Lung (tissue), 12 donors: ENCODE data around the gene GFRA3. TPM values are rescaled to one million over a fixed set of nuclear protein-coding genes. Genes with fewer than 3 reads are reported as not detected.

Experiments
- ATAC-seq: fragments of 200-7000 bp; cut with Tn5 transposase; one replicate; pipeline ENCODE4 v1.9.1; 2020; ENCODE audit warnings: moderate number of reproducible peaks; ENCODE audit not compliant: insufficient read depth, low FRiP score
- DNase-seq, 3 donors: peaks; one replicate each; pipeline ENCODE4 v3.0.0-alpha.2; 2013 to 2017
- H3K27ac ChIP-seq, 2 donors: one replicate each; pipeline ENCODE4 v1.5.1; 2013; ENCODE audit warnings: mild to moderate bottlenecking in 2 of 2, moderate library complexity in 2 of 2, control low read depth in 1 of 2, inconsistent platforms in 1 of 2, low read depth in 1 of 2, low read length in 1 of 2
- H3K27me3 ChIP-seq, 3 donors: one replicate each; pipeline ENCODE4 v1.5.1; 2013; ENCODE audit warnings: low read length in 2 of 3; ENCODE audit not compliant: control insufficient read depth in 3 of 3, insufficient read depth in 3 of 3
- H3K36me3 ChIP-seq, 4 donors: one replicate each; pipeline ENCODE4 v1.5.1; 2013; ENCODE audit warnings: low read length in 4 of 4, mild to moderate bottlenecking in 1 of 4, moderate library complexity in 1 of 4; ENCODE audit not compliant: control insufficient read depth in 4 of 4, insufficient read depth in 4 of 4
- H3K4me1 ChIP-seq, 5 donors: one replicate each; pipeline ENCODE4 v1.5.1; 2013; ENCODE audit warnings: low read length in 5 of 5, mild to moderate bottlenecking in 2 of 5, moderate library complexity in 1 of 5; ENCODE audit not compliant: control insufficient read depth in 5 of 5, insufficient read depth in 5 of 5
- H3K4me3 ChIP-seq: one replicate; pipeline ENCODE4 v1.5.1; 2013; ENCODE audit warnings: mild to moderate bottlenecking, control low read depth, moderate library complexity
- H3K9ac ChIP-seq, 2 donors: one replicate each; pipeline ENCODE4 v1.5.1; 2013; ENCODE audit warnings: low read length in 2 of 2, control low read depth in 1 of 2; ENCODE audit not compliant: insufficient read depth in 1 of 2
- H3K9me3 ChIP-seq, 4 donors: one replicate each; pipeline ENCODE4 v1.5.1; 2013; ENCODE audit warnings: low read length in 3 of 4, mild to moderate bottlenecking in 1 of 4, moderate library complexity in 1 of 4; ENCODE audit not compliant: control insufficient read depth in 4 of 4, insufficient read depth in 3 of 4
- WGBS, 2 donors: extraction: QIAGEN DNeasy Blood & Tissue Kit; methylation state at CpG; one replicate each; pipeline ENCODE4 v1.1.7; 2013; 5-methylcytosine and 5-hydroxymethylcytosine counted together
- polyA plus RNA-seq, 2 donors: library from polyadenylated mRNA; stranded (reverse); fragments of 200-250 nt; gene quantifications; one replicate each; pipeline ENCODE4 v1.2.1, GENCODE V29; 2013
- total RNA-seq, 2 donors: library from RNA; depleted of rRNA in 1 of 2; stranded (reverse); fragments of >200 nt in 1 of 2; gene quantifications; one replicate each; pipeline ENCODE4 v1.2.1, GENCODE V29; 2014 to 2021
- TF ChIP-seq, protein P1 (sequence below): IDR thresholded peaks from 2 replicates; pipeline ENCODE4 v1.5.1; 2012; ENCODE audit warnings: mild to moderate bottlenecking; ENCODE audit errors: control extremely low read depth, extremely low read depth
- donor health status: control.
- donor health status: control.
- donor health status: Bipolar disorder and iron deficiency.
- donor health status: healthy.
- donor health status: DM: yes; HTN: yes; CAD: no.

Gene GFRA3
- total and polyA plus RNA-seq, 4 donors = 0.11 to 0.57 (median 0.18) TPM; not detected in 1

GRCh38 chr5:138210985-138211384 is 63.4 kb downstream of the GFRA3 start:
- Histone ChIP-seq H3K4me3 (no peak overlapping the region), H3K9ac (no peak overlapping the region), H3K27ac (no peak overlapping the region), H3K4me1 (peaks cover 0 to 7% (median 4%) of the 10 kb centered on the region in 5 donors), H3K9me3 (no peaks in the 10 kb centered on the region), H3K36me3 (peaks cover 0 to 14% (median 4%) of the 10 kb centered on the region in 4 donors), H3K27me3 (no peaks in the 10 kb centered on the region)
- TF ChIP-seq, protein P1, sequence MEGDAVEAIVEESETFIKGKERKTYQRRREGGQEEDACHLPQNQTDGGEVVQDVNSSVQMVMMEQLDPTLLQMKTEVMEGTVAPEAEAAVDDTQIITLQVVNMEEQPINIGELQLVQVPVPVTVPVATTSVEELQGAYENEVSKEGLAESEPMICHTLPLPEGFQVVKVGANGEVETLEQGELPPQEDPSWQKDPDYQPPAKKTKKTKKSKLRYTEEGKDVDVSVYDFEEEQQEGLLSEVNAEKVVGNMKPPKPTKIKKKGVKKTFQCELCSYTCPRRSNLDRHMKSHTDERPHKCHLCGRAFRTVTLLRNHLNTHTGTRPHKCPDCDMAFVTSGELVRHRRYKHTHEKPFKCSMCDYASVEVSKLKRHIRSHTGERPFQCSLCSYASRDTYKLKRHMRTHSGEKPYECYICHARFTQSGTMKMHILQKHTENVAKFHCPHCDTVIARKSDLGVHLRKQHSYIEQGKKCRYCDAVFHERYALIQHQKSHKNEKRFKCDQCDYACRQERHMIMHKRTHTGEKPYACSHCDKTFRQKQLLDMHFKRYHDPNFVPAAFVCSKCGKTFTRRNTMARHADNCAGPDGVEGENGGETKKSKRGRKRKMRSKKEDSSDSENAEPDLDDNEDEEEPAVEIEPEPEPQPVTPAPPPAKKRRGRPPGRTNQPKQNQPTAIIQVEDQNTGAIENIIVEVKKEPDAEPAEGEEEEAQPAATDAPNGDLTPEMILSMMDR = no peak
- ATAC-seq (no peak), DNase-seq (no peak)
- 94 to 97% methylated on average over 3 of the region's 3 CpGs for WGBS, 2 donors

Other genes with a start within 250 kb of the GFRA3 start
- 10 to 100 TPM; 38.0 to 63.6 TPM for gene FAM13B, start 241.5 kb downstream of the GFRA3 start, total RNA-seq
- 1 to 10 TPM; 7.6 to 8.8 TPM for gene FAM13B, start 241.5 kb downstream of the GFRA3 start, polyA plus RNA-seq
- gene WNT8A, start 190.6 kb downstream of the GFRA3 start, total RNA-seq = not detected
- gene WNT8A, start 190.6 kb downstream of the GFRA3 start, polyA plus RNA-seq = not detected
- gene NME5, start 135.2 kb downstream of the GFRA3 start, total RNA-seq = 10 to 100 TPM; 13.5 to 15.8 TPM
- 10 to 100 TPM in 1 of 2 donors, 1 to 10 TPM in 1; 9.6 to 12.2 TPM for gene NME5, start 135.2 kb downstream of the GFRA3 start, polyA plus RNA-seq
- gene BRD8, start 96.0 kb downstream of the GFRA3 start, total RNA-seq = 10 to 100 TPM; 38.4 to 80.1 TPM
- gene BRD8, start 96.0 kb downstream of the GFRA3 start, polyA plus RNA-seq = 10 to 100 TPM; 23.3 to 28.6 TPM
- 1 to 10 TPM; 1.1 to 8.0 TPM for gene KIF20A, start 95.5 kb downstream of the GFRA3 start, total RNA-seq
- gene KIF20A, start 95.5 kb downstream of the GFRA3 start, polyA plus RNA-seq = 1 to 10 TPM; 1.4 to 2.0 TPM
- 10 to 100 TPM; 19.8 to 41.8 TPM for gene CDC23, start 61.3 kb downstream of the GFRA3 start, total RNA-seq
- gene CDC23, start 61.3 kb downstream of the GFRA3 start, polyA plus RNA-seq = 10 to 100 TPM in 1 of 2 donors, 1 to 10 TPM in 1; 9.9 to 14.3 TPM
- gene CDC25C, start 57.2 kb upstream of the GFRA3 start, total RNA-seq = 1 to 10 TPM in 1 of 2 donors, under 1 TPM in 1; 0.25 to 3.0 TPM
- under 1 TPM; 0.26 to 0.55 TPM for gene CDC25C, start 57.2 kb upstream of the GFRA3 start, polyA plus RNA-seq
- 10 to 100 TPM; 22.2 to 28.0 TPM for gene FAM53C, start 63.6 kb upstream of the GFRA3 start, total RNA-seq
- 10 to 100 TPM in 1 of 2 donors, 1 to 10 TPM in 1; 8.2 to 19.9 TPM for gene FAM53C, start 63.6 kb upstream of the GFRA3 start, polyA plus RNA-seq
- gene KDM3B, start 78.1 kb upstream of the GFRA3 start, total RNA-seq = 10 to 100 TPM; 49.6 to 92.7 TPM
- 10 to 100 TPM; 17.7 to 25.4 TPM for gene KDM3B, start 78.1 kb upstream of the GFRA3 start, polyA plus RNA-seq
- gene REEP2, start 164.4 kb upstream of the GFRA3 start, total RNA-seq = 1 to 10 TPM in 1 of 2 donors, under 1 TPM in 1; 0.98 to 1.1 TPM
- under 1 TPM; 0.29 to 0.85 TPM for gene REEP2, start 164.4 kb upstream of the GFRA3 start, polyA plus RNA-seq
- gene EGR1, start 190.9 kb upstream of the GFRA3 start, total RNA-seq = 10 to 100 TPM; 15.8 to 26.3 TPM
- gene EGR1, start 190.9 kb upstream of the GFRA3 start, polyA plus RNA-seq = 100 to 1,000 TPM in 1 of 2 donors, 10 to 100 TPM in 1; 35.1 to 126 TPM